WTC11 (cell line): ENCODE measurements around the gene PLIN3. TPM values are rescaled to one million over a fixed set of nuclear protein-coding genes. Genes with fewer than 3 reads are reported as not detected.

Source experiments
- ATAC-seq: fragments of 200-7000 bp; cut with Tn5 transposase; 2 replicates; pipeline ENCODE4 v1.10.0; 2021; ENCODE audit warnings: mild to moderate bottlenecking, moderate library complexity
- CTCF ChIA-PET: fragments of 300-600 bp; sonication (Branson Sonifier 250); formaldehyde crosslinking; loops from one replicate; lab custom pipeline; 2021; ENCODE audit warnings: antibody characterized with exemption; lab: Charles Lee
- POLR2A ChIA-PET: fragments of 350-600 bp; sonication (Branson Sonifier 250); formaldehyde crosslinking; loops from one replicate; lab custom pipeline; 2021; ENCODE audit warnings: antibody characterized with exemption; lab: Charles Lee
- DNase-seq: peaks from one replicate; pipeline ENCODE4 v3.0.0; 2021; ENCODE audit warnings: low spot score
- H3K27ac Mint-ChIP-seq: 2 replicates; pipeline ENCODE4 v1.8.0; 2021; ENCODE audit warnings: mixed read lengths
- H3K27me3 Mint-ChIP-seq: 2 replicates; pipeline ENCODE4 v1.8.0; 2021; ENCODE audit warnings: low read depth, mild to moderate bottlenecking, moderate library complexity, mixed read lengths
- H3K36me3 Mint-ChIP-seq: 2 replicates; pipeline ENCODE4 v1.8.0; 2021; ENCODE audit warnings: mixed read lengths
- H3K4me1 Mint-ChIP-seq: 2 replicates; pipeline ENCODE4 v1.8.0; 2022; ENCODE audit warnings: mixed read lengths
- H3K4me3 Mint-ChIP-seq: 2 replicates; pipeline ENCODE4 v1.8.0; 2021; ENCODE audit warnings: mild to moderate bottlenecking, moderate library complexity, mixed read lengths
- H3K9me3 Mint-ChIP-seq: 2 replicates; pipeline ENCODE4 v1.8.0; 2021; ENCODE audit warnings: mixed read lengths
- AR ChIP-seq: fragments of 250-450 bp; sonication (Bioruptor Pico); IDR thresholded peaks from 2 replicates; pipeline ENCODE4 v1.9.0; 2021; ENCODE audit warnings: mild to moderate bottlenecking
- CBFB ChIP-seq: sonication (generic); formaldehyde crosslinking; IDR thresholded peaks from 2 replicates; pipeline ENCODE4 v1.8.1; 2022; ENCODE audit warnings: mild to moderate bottlenecking, low read depth, missing genetic modification reagents
- ETV6 ChIP-seq: sonication (generic); formaldehyde crosslinking; IDR thresholded peaks from 2 replicates; pipeline ENCODE4 v1.8.1; 2022; ENCODE audit warnings: mild to moderate bottlenecking, missing genetic modification reagents
- FOXP1 ChIP-seq: sonication (generic); formaldehyde crosslinking; IDR thresholded peaks from 2 replicates; pipeline ENCODE4 v1.8.0; 2022; ENCODE audit warnings: missing genetic modification reagents, mild to moderate bottlenecking, moderate library complexity, borderline replicate concordance
- FOXP4 ChIP-seq: sonication (generic); formaldehyde crosslinking; IDR thresholded peaks from 2 replicates; pipeline ENCODE4 v1.8.0; 2022; ENCODE audit warnings: mild to moderate bottlenecking, missing genetic modification reagents
- HMGA2 ChIP-seq: fragments of 250-450 bp; sonication (Bioruptor Pico); IDR thresholded peaks from 2 replicates; pipeline ENCODE4 v1.4.0; 2021; ENCODE audit warnings: mild to moderate bottlenecking, moderate library complexity
- JAZF1 ChIP-seq: fragments of 250-450 bp; sonication (Bioruptor Pico); IDR thresholded peaks from 2 replicates; pipeline ENCODE4 v1.9.0; 2021; ENCODE audit warnings: moderate library complexity, mild to moderate bottlenecking, inconsistent platforms
- JUN ChIP-seq: sonication (generic); formaldehyde crosslinking; IDR thresholded peaks from 2 replicates; pipeline ENCODE4 v1.8.0; 2023; ENCODE audit warnings: mild to moderate bottlenecking, missing genetic modification reagents
- KAT7 ChIP-seq: sonication (generic); formaldehyde crosslinking; IDR thresholded peaks from 2 replicates; pipeline ENCODE4 v1.8.1; 2023; ENCODE audit warnings: missing genetic modification reagents, mild to moderate bottlenecking, borderline replicate concordance
- MAX ChIP-seq: sonication (generic); formaldehyde crosslinking; IDR thresholded peaks from 2 replicates; pipeline ENCODE4 v1.8.0; 2022; ENCODE audit warnings: mild to moderate bottlenecking, missing genetic modification reagents
- NFE2L1 ChIP-seq: sonication (generic); formaldehyde crosslinking; IDR thresholded peaks from 2 replicates; pipeline ENCODE4 v1.8.1; 2023; ENCODE audit warnings: missing genetic modification reagents
- NFYB ChIP-seq: sonication (generic); formaldehyde crosslinking; conservative IDR thresholded peaks from 2 replicates; pipeline ENCODE4 v1.8.0; 2022; ENCODE audit warnings: low read depth, missing genetic modification reagents
- NR2C2 ChIP-seq: sonication (generic); formaldehyde crosslinking; IDR thresholded peaks from 2 replicates; pipeline ENCODE4 v1.8.0; 2022; ENCODE audit warnings: mild to moderate bottlenecking, missing genetic modification reagents
- OVOL2 ChIP-seq: fragments of 250-450 bp; sonication (Bioruptor Pico); IDR thresholded peaks from 2 replicates; pipeline ENCODE4 v1.9.0; 2021; ENCODE audit warnings: mild to moderate bottlenecking, borderline replicate concordance
- PRRX2 ChIP-seq: fragments of 250-450 bp; sonication (Bioruptor Pico); IDR thresholded peaks from 2 replicates; pipeline ENCODE4 v1.8.0; 2021; ENCODE audit warnings: mild to moderate bottlenecking
- SMAD3 ChIP-seq: sonication (generic); formaldehyde crosslinking; IDR thresholded peaks from 2 replicates; pipeline ENCODE4 v1.8.0; 2022; ENCODE audit warnings: missing genetic modification reagents, mild to moderate bottlenecking, borderline replicate concordance
- SMAD4 ChIP-seq: sonication (generic); formaldehyde crosslinking; IDR thresholded peaks from 2 replicates; pipeline ENCODE4 v1.8.0; 2022; ENCODE audit warnings: mild to moderate bottlenecking, missing genetic modification reagents
- TCF7 ChIP-seq: sonication (generic); formaldehyde crosslinking; IDR thresholded peaks from 2 replicates; pipeline ENCODE4 v1.8.0; 2022; ENCODE audit warnings: mild to moderate bottlenecking, low read depth, missing genetic modification reagents, moderate library complexity
- TEAD1 ChIP-seq: sonication (generic); formaldehyde crosslinking; IDR thresholded peaks from 2 replicates; pipeline ENCODE4 v1.8.0; 2022; ENCODE audit warnings: mild to moderate bottlenecking, missing genetic modification reagents
- TP53 ChIP-seq: sonication (generic); formaldehyde crosslinking; IDR thresholded peaks from 2 replicates; pipeline ENCODE4 v1.8.1; 2023; ENCODE audit warnings: mild to moderate bottlenecking, missing genetic modification reagents
- USF1 ChIP-seq: sonication (generic); formaldehyde crosslinking; IDR thresholded peaks from 2 replicates; pipeline ENCODE4 v1.8.0; 2022; ENCODE audit warnings: mild to moderate bottlenecking, missing genetic modification reagents
- USF2 ChIP-seq: sonication (generic); formaldehyde crosslinking; IDR thresholded peaks from 2 replicates; pipeline ENCODE4 v1.8.1; 2023; ENCODE audit warnings: mild to moderate bottlenecking, missing genetic modification reagents, moderate library complexity
- ZNF232 ChIP-seq: sonication (generic); formaldehyde crosslinking; IDR thresholded peaks from 2 replicates; pipeline ENCODE4 v1.8.0; 2022; ENCODE audit warnings: mild to moderate bottlenecking, missing genetic modification reagents
- ZNF423 ChIP-seq: fragments of 250-450 bp; sonication (Bioruptor Pico); IDR thresholded peaks from 2 replicates; pipeline ENCODE4 v2.1.2; 2022; ENCODE audit warnings: mild to moderate bottlenecking, moderate library complexity
- ZNF671 ChIP-seq: fragments of 250-450 bp; sonication (Bioruptor Pico); IDR thresholded peaks from 2 replicates; pipeline ENCODE4 v1.8.0; 2021; ENCODE audit warnings: mild to moderate bottlenecking
- total RNA-seq: library from RNA; stranded (reverse); gene quantifications from 3 replicates; pipeline ENCODE4 v1.2.3, GENCODE V29; 2021

The PLIN3 gene
- total RNA-seq, 1 experiment from 2014 or later = 61.3 TPM

- TF ChIP-seq PRRX2 (no peak), OVOL2 (CRISPR knock-in tag) (no peak), CBFB (CRISPR knock-in tag) (0 out of 2 replicates have a peak, but pooled peaks have one; percentile 27), NFE2L1 (no peak), KAT7 (no peak), TEAD1 (CRISPR knock-in tag) (no peak), FOXP1 (CRISPR knock-in tag) (0 out of 2 replicates have a peak, but pooled peaks have one; percentile 20)
Measured at GRCh38 chr19:4816202-4816949, 51.1 kb downstream of the PLIN3 start (continued).

- H3K4me1 Mint-ChIP-seq = peaks cover 2% of the 10 kb centered on the region; the same call in 1 of the 2 replicates
- ATAC-seq = peak; percentile 82
- H3K4me3 Mint-ChIP-seq = peak overlapping the region; percentile 58
- no peaks in the 10 kb centered on the region for H3K36me3 Mint-ChIP-seq
- DNase-seq = peak; percentile 86
- CTCF ChIA-PET = interaction anchor here (0.8 to 3.1 kb wide), 2 partner anchors 36 to 37 kb away, joined by 3 to 23 read pairs; no protein-coding TSS in a partner anchor
- H3K27me3 Mint-ChIP-seq = peaks cover 25% of the 10 kb centered on the region
- POLR2A ChIA-PET = no interaction called here
- H3K9me3 Mint-ChIP-seq = peaks cover 8% of the 10 kb centered on the region
- H3K27ac Mint-ChIP-seq = no peak overlapping the region
- TF ChIP-seq USF2 (CRISPR knock-in tag) = peak; percentile 98
- TF ChIP-seq FOXP4 (CRISPR knock-in tag) = peak; percentile 57; the same call in 1 of the 2 replicates
- TF ChIP-seq ZNF232 (CRISPR knock-in tag) = peak; percentile 77; the same call in 1 of the 2 replicates
- no peak for TF ChIP-seq AR
- no peak for TF ChIP-seq JAZF1
- 0 out of 2 replicates have a peak, but pooled peaks have one; percentile 28 for TF ChIP-seq SMAD4 (CRISPR knock-in tag)
- TF ChIP-seq TCF7 (CRISPR knock-in tag) = no peak
- TF ChIP-seq ZNF423 (CRISPR knock-in tag) = no peak
- peak; percentile 29; the same call in 1 of the 2 replicates for TF ChIP-seq NR2C2 (CRISPR knock-in tag)
- TF ChIP-seq SMAD3 = peak; percentile 71; the same call in 1 of the 2 replicates
- 0 out of 2 replicates have a peak, but pooled peaks have one; percentile 25 for TF ChIP-seq JUN (CRISPR knock-in tag)
- TF ChIP-seq TP53 (CRISPR knock-in tag) = no peak
- peak; percentile 42; the same call in 1 of the 2 replicates for TF ChIP-seq ETV6 (CRISPR knock-in tag)
- no peak for TF ChIP-seq ZNF671
- TF ChIP-seq MAX (CRISPR knock-in tag) = peak; percentile 96
- TF ChIP-seq NFYB (CRISPR knock-in tag) = peak; percentile 66
- no peak for TF ChIP-seq HMGA2 (CRISPR knock-in tag)
- TF ChIP-seq USF1 = peak; percentile 98
Measured at GRCh38 chr19:4815426-4816201, 51.9 kb downstream of the PLIN3 start.
